HEK293 (cell line): Measurements from ENCODE around the gene TRIAP1.

ENCODE experiments used
- CTCF ChIA-PET: fragments of 350-600 bp; formaldehyde crosslinking; extraction: SDS; loops from one replicate; lab custom pipeline; 2021; ENCODE audit warnings: antibody characterized with exemption; lab: Yijun Ruan, JAX
- POLR2A ChIA-PET: fragments of 300-600 bp; formaldehyde crosslinking; extraction: SDS; loops from one replicate; lab custom pipeline; 2020; ENCODE audit warnings: antibody characterized with exemption, inconsistent platforms; lab: Yijun Ruan, JAX
- H3K27ac ChIP-seq: fragments of 200-500 bp; sonication (Bioruptor generic); 2 replicates; pipeline ENCODE4 v1.5.1; 2014; ENCODE audit warnings: low read depth, low read length, control low read depth, inconsistent platforms; ENCODE audit errors: extremely low read depth
- H3K36me3 ChIP-seq, 2 experiments: fragments of 200-500 bp in 1 of 2; sonication (Bioruptor generic) in 1 of 2; 1 replicate in 1 of 2; 2 replicates in 1 of 2; pipeline ENCODE4 v1.5.1; 2014 to 2017; ENCODE audit warnings: inconsistent platforms in 2 of 2, low read length in 2 of 2; ENCODE audit not compliant: control insufficient read depth in 2 of 2, insufficient read depth in 1 of 2
- H3K4me1 ChIP-seq: fragments of 200-500 bp; sonication (Bioruptor generic); 2 replicates; pipeline ENCODE4 v1.5.1; 2014; ENCODE audit warnings: mild to moderate bottlenecking, low read length, inconsistent platforms; ENCODE audit not compliant: control insufficient read depth, insufficient read depth
- H3K4me3 ChIP-seq: 2 replicates; pipeline ENCODE4 v1.5.1; 2011; ENCODE audit warnings: low read depth, mild to moderate bottlenecking, control low read depth, low read length, moderate library complexity
- H3K9me3 ChIP-seq: fragments of 200-500 bp; sonication (Bioruptor generic); 2 replicates; pipeline ENCODE4 v1.5.1; 2014; ENCODE audit warnings: low read depth, low read length, inconsistent platforms; ENCODE audit not compliant: control insufficient read depth, insufficient read depth
- BCL11B ChIP-seq: fragments of 450-650 bp; formaldehyde crosslinking; IDR thresholded peaks from 2 replicates; pipeline ENCODE4 v1.5.1; 2016; ENCODE audit warnings: low read depth, missing biosample characterization, missing genetic modification characterization
- HIC1 ChIP-seq: fragments of 450-650 bp; formaldehyde crosslinking; IDR thresholded peaks from 2 replicates; pipeline ENCODE4 v1.5.1; 2016; ENCODE audit warnings: missing biosample characterization, missing genetic modification characterization
- KLF8 ChIP-seq: fragments of 450-650 bp; formaldehyde crosslinking; IDR thresholded peaks from 2 replicates; pipeline ENCODE4 v1.5.1; 2016; ENCODE audit warnings: missing biosample characterization, missing genetic modification characterization
- ZNF10 ChIP-seq: fragments of 450-650 bp; formaldehyde crosslinking; IDR thresholded peaks from 2 replicates; pipeline ENCODE4 v1.5.1; 2017; ENCODE audit warnings: missing biosample characterization, missing genetic modification characterization
- ZNF223 ChIP-seq: fragments of 450-650 bp; formaldehyde crosslinking; IDR thresholded peaks from 2 replicates; pipeline ENCODE4 v1.5.1; 2016; ENCODE audit warnings: missing biosample characterization, missing genetic modification characterization
- ZNF266 ChIP-seq: fragments of 450-650 bp; formaldehyde crosslinking; IDR thresholded peaks from 2 replicates; pipeline ENCODE4 v1.5.1; 2016; ENCODE audit warnings: missing biosample characterization, missing genetic modification characterization, low read depth
- ZNF292 ChIP-seq: fragments of 450-650 bp; formaldehyde crosslinking; IDR thresholded peaks from 2 replicates; pipeline ENCODE4 v1.5.1; 2016; ENCODE audit warnings: low read depth, missing biosample characterization, missing genetic modification characterization, borderline replicate concordance
- ZNF416 ChIP-seq: fragments of 450-650 bp; formaldehyde crosslinking; IDR thresholded peaks from 2 replicates; pipeline ENCODE4 v1.5.1; 2016; ENCODE audit warnings: missing biosample characterization, missing genetic modification characterization
- ZNF433 ChIP-seq: fragments of 450-650 bp; formaldehyde crosslinking; IDR thresholded peaks from 2 replicates; pipeline ENCODE4 v1.5.1; 2016; ENCODE audit warnings: missing biosample characterization, missing genetic modification characterization, low read depth
- ZNF776 ChIP-seq: fragments of 450-650 bp; formaldehyde crosslinking; IDR thresholded peaks from 2 replicates; pipeline ENCODE4 v1.5.0; 2017; ENCODE audit warnings: missing biosample characterization, missing genetic modification characterization, borderline replicate concordance
- TF ChIP-seq, protein P1 (sequence below): fragments of 450-650 bp; formaldehyde crosslinking; IDR thresholded peaks from 2 replicates; pipeline ENCODE4 v1.5.1; 2016; ENCODE audit warnings: missing biosample characterization, missing genetic modification characterization
- TF ChIP-seq, protein P2 (sequence below): fragments of 450-650 bp; formaldehyde crosslinking; IDR thresholded peaks from 2 replicates; pipeline ENCODE4 v1.5.1; 2016; ENCODE audit warnings: missing biosample characterization, missing genetic modification characterization, borderline replicate concordance

The TRIAP1 gene

DNA sequence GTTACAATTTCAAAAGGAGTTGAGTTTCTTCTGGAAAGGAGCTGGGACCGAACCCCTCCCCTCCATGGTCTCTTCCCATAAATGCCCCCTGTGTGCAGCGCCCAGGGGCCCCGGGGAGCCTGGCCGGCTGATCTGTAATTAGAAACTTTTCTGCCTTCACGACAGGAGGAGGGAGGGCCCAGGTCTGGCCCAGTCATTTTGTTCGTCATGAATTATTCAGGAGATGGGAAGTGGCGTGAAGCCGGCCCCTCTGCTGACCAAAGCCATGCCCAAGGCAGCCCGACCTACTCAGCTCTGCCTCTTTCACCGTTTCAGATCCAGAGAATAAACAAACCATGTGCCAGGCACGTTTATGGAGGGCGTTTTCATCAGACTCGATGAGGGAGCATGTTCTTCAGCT is 44.0 kb downstream of the TRIAP1 start (continued):
- TF ChIP-seq HIC1 (no peak), ZNF776 (no peak)

- TF ChIP-seq, protein P1, sequence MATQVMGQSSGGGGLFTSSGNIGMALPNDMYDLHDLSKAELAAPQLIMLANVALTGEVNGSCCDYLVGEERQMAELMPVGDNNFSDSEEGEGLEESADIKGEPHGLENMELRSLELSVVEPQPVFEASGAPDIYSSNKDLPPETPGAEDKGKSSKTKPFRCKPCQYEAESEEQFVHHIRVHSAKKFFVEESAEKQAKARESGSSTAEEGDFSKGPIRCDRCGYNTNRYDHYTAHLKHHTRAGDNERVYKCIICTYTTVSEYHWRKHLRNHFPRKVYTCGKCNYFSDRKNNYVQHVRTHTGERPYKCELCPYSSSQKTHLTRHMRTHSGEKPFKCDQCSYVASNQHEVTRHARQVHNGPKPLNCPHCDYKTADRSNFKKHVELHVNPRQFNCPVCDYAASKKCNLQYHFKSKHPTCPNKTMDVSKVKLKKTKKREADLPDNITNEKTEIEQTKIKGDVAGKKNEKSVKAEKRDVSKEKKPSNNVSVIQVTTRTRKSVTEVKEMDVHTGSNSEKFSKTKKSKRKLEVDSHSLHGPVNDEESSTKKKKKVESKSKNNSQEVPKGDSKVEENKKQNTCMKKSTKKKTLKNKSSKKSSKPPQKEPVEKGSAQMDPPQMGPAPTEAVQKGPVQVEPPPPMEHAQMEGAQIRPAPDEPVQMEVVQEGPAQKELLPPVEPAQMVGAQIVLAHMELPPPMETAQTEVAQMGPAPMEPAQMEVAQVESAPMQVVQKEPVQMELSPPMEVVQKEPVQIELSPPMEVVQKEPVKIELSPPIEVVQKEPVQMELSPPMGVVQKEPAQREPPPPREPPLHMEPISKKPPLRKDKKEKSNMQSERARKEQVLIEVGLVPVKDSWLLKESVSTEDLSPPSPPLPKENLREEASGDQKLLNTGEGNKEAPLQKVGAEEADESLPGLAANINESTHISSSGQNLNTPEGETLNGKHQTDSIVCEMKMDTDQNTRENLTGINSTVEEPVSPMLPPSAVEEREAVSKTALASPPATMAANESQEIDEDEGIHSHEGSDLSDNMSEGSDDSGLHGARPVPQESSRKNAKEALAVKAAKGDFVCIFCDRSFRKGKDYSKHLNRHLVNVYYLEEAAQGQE (tag by site-specific recombination), result no peak
- TF ChIP-seq, protein P2, sequence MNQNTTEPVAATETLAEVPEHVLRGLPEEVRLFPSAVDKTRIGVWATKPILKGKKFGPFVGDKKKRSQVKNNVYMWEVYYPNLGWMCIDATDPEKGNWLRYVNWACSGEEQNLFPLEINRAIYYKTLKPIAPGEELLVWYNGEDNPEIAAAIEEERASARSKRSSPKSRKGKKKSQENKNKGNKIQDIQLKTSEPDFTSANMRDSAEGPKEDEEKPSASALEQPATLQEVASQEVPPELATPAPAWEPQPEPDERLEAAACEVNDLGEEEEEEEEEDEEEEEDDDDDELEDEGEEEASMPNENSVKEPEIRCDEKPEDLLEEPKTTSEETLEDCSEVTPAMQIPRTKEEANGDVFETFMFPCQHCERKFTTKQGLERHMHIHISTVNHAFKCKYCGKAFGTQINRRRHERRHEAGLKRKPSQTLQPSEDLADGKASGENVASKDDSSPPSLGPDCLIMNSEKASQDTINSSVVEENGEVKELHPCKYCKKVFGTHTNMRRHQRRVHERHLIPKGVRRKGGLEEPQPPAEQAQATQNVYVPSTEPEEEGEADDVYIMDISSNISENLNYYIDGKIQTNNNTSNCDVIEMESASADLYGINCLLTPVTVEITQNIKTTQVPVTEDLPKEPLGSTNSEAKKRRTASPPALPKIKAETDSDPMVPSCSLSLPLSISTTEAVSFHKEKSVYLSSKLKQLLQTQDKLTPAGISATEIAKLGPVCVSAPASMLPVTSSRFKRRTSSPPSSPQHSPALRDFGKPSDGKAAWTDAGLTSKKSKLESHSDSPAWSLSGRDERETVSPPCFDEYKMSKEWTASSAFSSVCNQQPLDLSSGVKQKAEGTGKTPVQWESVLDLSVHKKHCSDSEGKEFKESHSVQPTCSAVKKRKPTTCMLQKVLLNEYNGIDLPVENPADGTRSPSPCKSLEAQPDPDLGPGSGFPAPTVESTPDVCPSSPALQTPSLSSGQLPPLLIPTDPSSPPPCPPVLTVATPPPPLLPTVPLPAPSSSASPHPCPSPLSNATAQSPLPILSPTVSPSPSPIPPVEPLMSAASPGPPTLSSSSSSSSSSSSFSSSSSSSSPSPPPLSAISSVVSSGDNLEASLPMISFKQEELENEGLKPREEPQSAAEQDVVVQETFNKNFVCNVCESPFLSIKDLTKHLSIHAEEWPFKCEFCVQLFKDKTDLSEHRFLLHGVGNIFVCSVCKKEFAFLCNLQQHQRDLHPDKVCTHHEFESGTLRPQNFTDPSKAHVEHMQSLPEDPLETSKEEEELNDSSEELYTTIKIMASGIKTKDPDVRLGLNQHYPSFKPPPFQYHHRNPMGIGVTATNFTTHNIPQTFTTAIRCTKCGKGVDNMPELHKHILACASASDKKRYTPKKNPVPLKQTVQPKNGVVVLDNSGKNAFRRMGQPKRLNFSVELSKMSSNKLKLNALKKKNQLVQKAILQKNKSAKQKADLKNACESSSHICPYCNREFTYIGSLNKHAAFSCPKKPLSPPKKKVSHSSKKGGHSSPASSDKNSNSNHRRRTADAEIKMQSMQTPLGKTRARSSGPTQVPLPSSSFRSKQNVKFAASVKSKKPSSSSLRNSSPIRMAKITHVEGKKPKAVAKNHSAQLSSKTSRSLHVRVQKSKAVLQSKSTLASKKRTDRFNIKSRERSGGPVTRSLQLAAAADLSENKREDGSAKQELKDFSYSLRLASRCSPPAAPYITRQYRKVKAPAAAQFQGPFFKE (tag by site-specific recombination), result no peak
- no peak for TF ChIP-seq ZNF10 (tag by site-specific recombination)
- no peak for TF ChIP-seq ZNF416 (tag by site-specific recombination)
- TF ChIP-seq, all 188 proteins: peak for 0
- ChIA-PET POLR2A (no interaction called here), CTCF (interaction anchor here (0.6 kb wide), 2 partner anchors 97 to 609 kb away, joined by 3 read pairs; no protein-coding TSS in a partner anchor)
- Histone ChIP-seq H3K36me3 (no peaks in the 10 kb centered on the region), H3K27ac (no peak overlapping the region), H3K4me3 (no peak overlapping the region), H3K9me3 (no peaks in the 10 kb centered on the region), H3K4me1 (peaks cover 3% of the 10 kb centered on the region; the same call in 1 of the 2 replicates)
Observed at GRCh38 chr12:120399531-120399930, 46.7 kb downstream of the TRIAP1 start.

- no peaks in the 10 kb centered on the region for H3K9me3 ChIP-seq
- H3K36me3 ChIP-seq, result no peaks in the 10 kb centered on the region
- H3K27ac ChIP-seq, result no peak overlapping the region
- H3K4me3 ChIP-seq, result no peak overlapping the region
- peaks cover 3% of the 10 kb centered on the region; the same call in 1 of the 2 replicates for H3K4me1 ChIP-seq
- POLR2A ChIA-PET, result no interaction called here
- CTCF ChIA-PET, result no interaction called here
- TF ChIP-seq ZNF266 (tag by site-specific recombination) (no peak), BCL11B (tag by site-specific recombination) (no peak), ZNF433 (no peak), ZNF223 (tag by site-specific recombination) (no peak), KLF8 (no peak), ZNF292 (tag by site-specific recombination) (no peak)
- TF ChIP-seq, protein P2 (tag by site-specific recombination), result no peak
Observed at GRCh38 chr12:120397824-120398540, 48.2 kb downstream of the TRIAP1 start.
